Breast epithelium (tissue), 4 donors: Measurements from ENCODE around the gene TIMM44. TPM values are rescaled to one million over a fixed set of nuclear protein-coding genes. Genes with fewer than 3 reads are reported as not detected.
"Not testable (repeated sequence)": the region's sequence is repeated elsewhere in the genome, so short reads cannot be mapped to it uniquely, and the experiment has no call there.

Source experiments
- DNase-seq, 2 donors: peaks; one replicate each; pipeline ENCODE4 v3.0.0-alpha.2; 2019; ENCODE audit warnings: low spot score in 2 of 2
- H3K27ac ChIP-seq, 2 donors: fragments of 200-600 bp; sonication (generic) in 1 of 2; one replicate each; pipeline ENCODE4 v1.5.1; 2016 to 2019; ENCODE audit warnings: mild to moderate bottlenecking in 1 of 2
- H3K27me3 ChIP-seq, 2 donors: fragments of 200-600 bp; sonication (generic) in 1 of 2; one replicate each; pipeline versions ENCODE4 v1.5.1 to v1.6.0; 2017 to 2019; ENCODE audit warnings: control low read depth in 1 of 2, mild to moderate bottlenecking in 1 of 2
- H3K36me3 ChIP-seq: fragments of 200-600 bp; one replicate; pipeline ENCODE4 v1.5.1; 2019
- H3K4me1 ChIP-seq, 2 donors: fragments of 200-600 bp; sonication (generic); one replicate each; pipeline ENCODE4 v1.5.1; 2016 to 2019; ENCODE audit warnings: control low read depth in 1 of 2
- H3K4me3 ChIP-seq, 3 donors: fragments of 200-600 bp; sonication (generic); 1 replicate in 2 of 3; 2 replicates in 1 of 3; pipeline ENCODE4 v1.5.1; 2016 to 2019; ENCODE audit warnings: mild to moderate bottlenecking in 3 of 3, moderate library complexity in 2 of 3
- H3K9me3 ChIP-seq, 2 donors: fragments of 200-600 bp; sonication (generic) in 1 of 2; one replicate each; pipeline ENCODE4 v1.5.1; 2016 to 2019; ENCODE audit warnings: control low read depth in 1 of 2
- POLR2A ChIP-seq: fragments of 450-650 bp; IDR thresholded peaks from one replicate; pipeline ENCODE4 v1.6.1; 2016; ENCODE audit warnings: antibody characterized with exemption, mild to moderate bottlenecking, moderate library complexity
- POLR2AphosphoS5 ChIP-seq, 3 donors: sonication (generic); formaldehyde crosslinking; IDR thresholded peaks; one replicate each; pipeline ENCODE4 v1.6.1; 2017; ENCODE audit warnings: antibody characterized with exemption in 3 of 3
- intact Hi-C: fragments of 100-400 bp; cut with DNase I; formaldehyde crosslinking; loops from one replicate; pipeline ENCODE4 v1.15.1; 2023; ENCODE audit warnings: low total_unique reads
- total RNA-seq, 3 donors: library from RNA; depleted of rRNA; stranded (reverse); fragments of >200 nt; gene quantifications; one replicate each; pipeline ENCODE4 v1.1.0, GENCODE V29; 2016
- TF ChIP-seq, protein P1 (sequence below), 3 donors: fragments of 450-650 bp; IDR thresholded peaks; one replicate each; pipeline ENCODE4 v1.5.1; 2016 to 2017; ENCODE audit warnings: antibody characterized with exemption in 3 of 3, mild to moderate bottlenecking in 3 of 3, moderate library complexity in 3 of 3

TIMM44 gene
- total RNA-seq, 3 donors from 2014 or later = 29.3 to 59.6 (median 57.8) TPM

- peak overlapping the region; percentile 83 to 84 for H3K27ac ChIP-seq
- H3K4me1 ChIP-seq = no peaks in the 10 kb centered on the region
- TF ChIP-seq POLR2AphosphoS5 (IDR thresholded peaks at IDR 0.05) = peak in 1 of 3 donors; percentile 43
- TF ChIP-seq, protein P1, sequence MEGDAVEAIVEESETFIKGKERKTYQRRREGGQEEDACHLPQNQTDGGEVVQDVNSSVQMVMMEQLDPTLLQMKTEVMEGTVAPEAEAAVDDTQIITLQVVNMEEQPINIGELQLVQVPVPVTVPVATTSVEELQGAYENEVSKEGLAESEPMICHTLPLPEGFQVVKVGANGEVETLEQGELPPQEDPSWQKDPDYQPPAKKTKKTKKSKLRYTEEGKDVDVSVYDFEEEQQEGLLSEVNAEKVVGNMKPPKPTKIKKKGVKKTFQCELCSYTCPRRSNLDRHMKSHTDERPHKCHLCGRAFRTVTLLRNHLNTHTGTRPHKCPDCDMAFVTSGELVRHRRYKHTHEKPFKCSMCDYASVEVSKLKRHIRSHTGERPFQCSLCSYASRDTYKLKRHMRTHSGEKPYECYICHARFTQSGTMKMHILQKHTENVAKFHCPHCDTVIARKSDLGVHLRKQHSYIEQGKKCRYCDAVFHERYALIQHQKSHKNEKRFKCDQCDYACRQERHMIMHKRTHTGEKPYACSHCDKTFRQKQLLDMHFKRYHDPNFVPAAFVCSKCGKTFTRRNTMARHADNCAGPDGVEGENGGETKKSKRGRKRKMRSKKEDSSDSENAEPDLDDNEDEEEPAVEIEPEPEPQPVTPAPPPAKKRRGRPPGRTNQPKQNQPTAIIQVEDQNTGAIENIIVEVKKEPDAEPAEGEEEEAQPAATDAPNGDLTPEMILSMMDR (IDR thresholded peaks at IDR 0.05) = no peak
- intact Hi-C loops = no loop called here
- H3K4me3 ChIP-seq = peak overlapping the region in 1 of 3 donors; percentile 31
- no peaks in the 10 kb centered on the region for H3K27me3 ChIP-seq
- no peaks in the 10 kb centered on the region for H3K36me3 ChIP-seq
- peak in 1 of 2 donors; percentile 75 for DNase-seq
- no peaks in the 10 kb centered on the region for H3K9me3 ChIP-seq
These were observed 48.7 kb downstream of the TIMM44 start for GRCh38 chr19:7894612-7895309.

- H3K27me3 ChIP-seq, intact Hi-C loops, H3K27ac ChIP-seq, H3K36me3 ChIP-seq, H3K4me3 ChIP-seq, H3K9me3 ChIP-seq, DNase-seq, H3K4me1 ChIP-seq: not testable (repeated sequence)
These were observed 49.9 kb downstream of the TIMM44 start for GRCh38 chr19:7893362-7894101.

DNA sequence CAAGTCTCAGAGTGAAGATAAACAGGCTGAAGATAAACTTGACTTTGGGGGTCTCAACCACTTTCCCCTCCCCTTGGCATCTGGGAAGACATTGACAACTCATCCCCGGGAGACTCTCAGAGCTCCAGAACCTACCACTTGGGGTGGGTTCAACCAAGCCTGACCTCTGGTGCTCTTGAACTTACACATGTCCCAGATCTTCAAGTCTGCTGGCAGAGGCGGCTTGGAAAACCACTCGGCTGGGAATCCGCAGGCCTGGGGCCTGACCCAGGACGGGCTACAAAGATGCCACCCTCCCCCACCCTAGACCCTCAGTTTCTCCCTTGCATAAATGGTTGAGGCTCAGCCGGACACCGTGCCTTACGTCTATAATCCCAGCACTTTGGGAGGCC, 54.6 kb downstream of the TIMM44 start:
- H3K36me3 ChIP-seq = no peaks in the 10 kb centered on the region
- no peaks in the 10 kb centered on the region for H3K9me3 ChIP-seq
- no peak for DNase-seq
- intact Hi-C loops = no loop called here
- TF ChIP-seq, protein P1 (IDR thresholded peaks at IDR 0.05) = no peak
- TF ChIP-seq POLR2A (no peak), POLR2AphosphoS5 (IDR thresholded peaks at IDR 0.05) (no peak)
- peak overlapping the region; percentile 44 to 79 (median 64) for H3K4me3 ChIP-seq
- peak overlapping the region; percentile 71 to 84 for H3K27ac ChIP-seq
- no peaks in the 10 kb centered on the region for H3K27me3 ChIP-seq
- H3K4me1 ChIP-seq = peaks cover 0 to 2% of the 10 kb centered on the region in 2 donors

DNA sequence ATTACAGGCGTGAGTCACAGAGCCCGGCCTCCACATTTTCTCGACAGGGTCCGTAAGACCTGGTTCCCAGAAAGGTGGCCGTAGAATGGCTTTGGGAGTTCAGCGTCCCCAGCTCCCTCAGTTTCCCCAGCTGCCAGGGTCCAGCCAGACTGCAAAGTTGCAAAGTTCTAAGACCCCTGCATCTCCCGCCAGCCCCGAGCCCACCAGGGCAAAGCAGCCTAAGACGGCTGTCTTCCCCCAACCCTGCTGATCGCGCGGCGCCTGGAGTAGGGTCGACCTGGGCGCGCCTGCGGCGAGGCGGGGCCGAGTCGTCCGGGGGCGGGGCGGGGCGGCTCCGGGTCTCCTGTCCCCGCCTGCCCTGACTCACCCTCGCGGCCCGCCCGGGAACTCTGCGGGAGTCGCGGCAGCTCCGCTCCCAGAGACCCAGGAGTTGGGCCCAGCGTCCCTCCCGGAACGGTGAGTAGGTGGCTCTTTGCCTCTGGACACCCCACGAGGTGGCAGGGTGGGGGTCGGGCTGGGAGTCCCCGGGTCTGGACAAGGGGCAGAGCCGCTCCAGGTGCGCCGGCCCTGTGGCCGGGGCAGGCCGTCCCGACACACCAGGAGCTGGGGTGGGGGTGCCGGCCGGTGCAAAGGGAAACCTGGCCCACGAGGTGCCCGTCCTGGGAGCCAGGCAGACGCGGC, 55.2 kb downstream of the TIMM44 start, which contains the start of gene LRRC8E:
Gene LRRC8E (plus strand): TSS at position 366 of the 681 bp plus-strand sequence. CDS start 7,094 bp downstream, outside the sequence.
- TF ChIP-seq, protein P1 (IDR thresholded peaks at IDR 0.05) = no peak
- TF ChIP-seq POLR2A (no peak), POLR2AphosphoS5 (IDR thresholded peaks at IDR 0.05) (peak in 1 of 3 donors; percentile 51)
- Histone ChIP-seq H3K4me1 (peaks cover 0 to 2% of the 10 kb centered on the region in 2 donors), H3K9me3 (no peaks in the 10 kb centered on the region), H3K27me3 (no peaks in the 10 kb centered on the region), H3K36me3 (no peaks in the 10 kb centered on the region), H3K27ac (peak within 1 kb of the TSS; percentile 71 to 84), H3K4me3 (peak within 1 kb of the TSS; percentile 44 to 79 (median 64))
- peak in 1 of 2 donors; percentile 74 for DNase-seq
- intact Hi-C loops = no loop called here

GRCh38 chr19:7887408-7888144, 55.9 kb downstream of the TIMM44 start:
- intact Hi-C loops = no loop called here
- no peaks in the 10 kb centered on the region for H3K36me3 ChIP-seq
- H3K9me3 ChIP-seq = no peaks in the 10 kb centered on the region
- DNase-seq = no peak
- H3K4me3 ChIP-seq = peak overlapping the region in 2 of 3 donors; percentile 64 to 79
- H3K27me3 ChIP-seq = no peaks in the 10 kb centered on the region
- TF ChIP-seq, protein P1 (IDR thresholded peaks at IDR 0.05) = no peak
- TF ChIP-seq POLR2AphosphoS5 (IDR thresholded peaks at IDR 0.05) = no peak
- no peak for TF ChIP-seq POLR2A
- H3K27ac ChIP-seq = no peak overlapping the region
- peaks cover 0 to 2% of the 10 kb centered on the region in 2 donors for H3K4me1 ChIP-seq
